Skeletal muscle tissue (tissue), 4 donors: ENCODE data around the gene SCN1B. TPM values are rescaled to one million over a fixed set of nuclear protein-coding genes. Genes with fewer than 3 reads are reported as not detected.
"Not testable (repeated sequence)": the region's sequence is repeated elsewhere in the genome, so short reads cannot be mapped to it uniquely, and the experiment has no call there.

Experiments used
- H3K27ac ChIP-seq: one replicate; pipeline ENCODE4 v1.7.0; 2013; ENCODE audit warnings: mild to moderate bottlenecking, low read depth, low read length, inconsistent platforms
- H3K27me3 ChIP-seq, 3 donors: one replicate each; pipeline ENCODE4 v1.7.0; 2013; ENCODE audit warnings: low read length in 3 of 3; ENCODE audit not compliant: control insufficient read depth in 3 of 3, insufficient read depth in 3 of 3
- H3K36me3 ChIP-seq, 3 donors: one replicate each; pipeline ENCODE4 v1.7.0; 2013; ENCODE audit warnings: low read length in 3 of 3; ENCODE audit not compliant: control insufficient read depth in 3 of 3, insufficient read depth in 3 of 3
- H3K4me1 ChIP-seq, 3 donors: one replicate each; pipeline ENCODE4 v1.7.0; 2013; ENCODE audit warnings: low read length in 3 of 3, mild to moderate bottlenecking in 3 of 3; ENCODE audit not compliant: control insufficient read depth in 3 of 3, insufficient read depth in 3 of 3
- H3K4me3 ChIP-seq, 3 donors: one replicate each; pipeline ENCODE4 v1.7.0; 2013; ENCODE audit warnings: low read length in 3 of 3
- H3K9ac ChIP-seq, 3 donors: one replicate each; pipeline ENCODE4 v1.7.0; 2013; ENCODE audit warnings: low read length in 3 of 3, mild to moderate bottlenecking in 3 of 3, moderate library complexity in 2 of 3, low read depth in 1 of 3
- H3K9me3 ChIP-seq, 3 donors: one replicate each; pipeline ENCODE4 v1.7.0; 2013; ENCODE audit warnings: low read length in 3 of 3; ENCODE audit not compliant: control insufficient read depth in 3 of 3
- total RNA-seq: library from RNA; depleted of rRNA; stranded (reverse); fragments of >200 nt; gene quantifications from one replicate; pipeline ENCODE4 v1.2.3, GENCODE V29; 2014
- donor health status: Osteomylitis.

SCN1B gene
- total RNA-seq, 1 donor from 2014 or later, result 1.6 TPM

- Histone ChIP-seq H3K27ac (peak overlapping the region; percentile 96), H3K36me3 (peaks cover 2 to 8% (median 4%) of the 10 kb centered on the region in 3 donors), H3K4me3 (no peak overlapping the region), H3K27me3 (no peaks in the 10 kb centered on the region), H3K9ac (peak overlapping the region in 1 of 3 donors; percentile 85), H3K4me1 (peaks cover 49 to 84% (median 79%) of the 10 kb centered on the region in 3 donors), H3K9me3 (no peaks in the 10 kb centered on the region)
Observed at GRCh38 chr19:35042954-35043604, 12.8 kb downstream of the SCN1B start.

- Histone ChIP-seq H3K9ac (peak overlapping the region in 1 of 3 donors; percentile 85), H3K4me3 (peak overlapping the region in 1 of 3 donors; percentile 41), H3K9me3 (no peaks in the 10 kb centered on the region), H3K27ac (peak overlapping the region; percentile 96), H3K27me3 (no peaks in the 10 kb centered on the region), H3K36me3 (peaks cover 1 to 5% (median 1%) of the 10 kb centered on the region in 3 donors), H3K4me1 (peaks cover 48 to 81% (median 76%) of the 10 kb centered on the region in 3 donors)
Observed at GRCh38 chr19:35043906-35044305, 13.6 kb downstream of the SCN1B start.

- peak overlapping the region in 1 of 3 donors; percentile 41 for H3K4me3 ChIP-seq
- no peaks in the 10 kb centered on the region for H3K36me3 ChIP-seq
- H3K27me3 ChIP-seq, result no peaks in the 10 kb centered on the region
- peaks cover 49 to 81% (median 76%) of the 10 kb centered on the region in 3 donors for H3K4me1 ChIP-seq
- H3K9ac ChIP-seq, result peak overlapping the region in 1 of 3 donors; percentile 85
- no peaks in the 10 kb centered on the region for H3K9me3 ChIP-seq
- H3K27ac ChIP-seq, result peak overlapping the region; percentile 29
Observed at GRCh38 chr19:35044317-35045117, 14.2 kb downstream of the SCN1B start.

- Histone ChIP-seq H3K4me1 (peaks cover 42 to 68% (median 68%) of the 10 kb centered on the region in 3 donors), H3K27ac (no peak overlapping the region), H3K27me3 (no peaks in the 10 kb centered on the region), H3K9me3 (no peaks in the 10 kb centered on the region), H3K36me3 (no peaks in the 10 kb centered on the region), H3K4me3 (no peak overlapping the region), H3K9ac (no peak overlapping the region)
Observed at GRCh38 chr19:35045667-35046300, 15.5 kb downstream of the SCN1B start.

GRCh38 chr19:35046461-35046860 lies 16.2 kb downstream of the SCN1B start:
- Histone ChIP-seq H3K4me1 (peaks cover 37 to 64% (median 62%) of the 10 kb centered on the region in 3 donors), H3K27ac (no peak overlapping the region), H3K36me3 (no peaks in the 10 kb centered on the region), H3K4me3 (no peak overlapping the region), H3K9ac (no peak overlapping the region), H3K9me3 (no peaks in the 10 kb centered on the region), H3K27me3 (no peaks in the 10 kb centered on the region)

GRCh38 chr19:35048911-35049411 lies 18.7 kb downstream of the SCN1B start:
- Histone ChIP-seq H3K4me1 (peaks cover 28 to 51% (median 48%) of the 10 kb centered on the region in 3 donors), H3K27ac (peak overlapping the region; percentile 80), H3K9ac (peak overlapping the region; percentile 45 to 86 (median 81))

GRCh38 chr19:35049456-35049855 lies 19.2 kb downstream of the SCN1B start:
- Histone ChIP-seq H3K9ac (peak overlapping the region in 2 of 3 donors; percentile 61 to 86), H3K27ac (peak overlapping the region; percentile 80), H3K4me1 (peaks cover 25 to 46% (median 44%) of the 10 kb centered on the region in 3 donors), H3K27me3 (no peaks in the 10 kb centered on the region), H3K9me3 (no peaks in the 10 kb centered on the region), H3K4me3 (peak overlapping the region; percentile 59 to 66 (median 62)), H3K36me3 (no peaks in the 10 kb centered on the region)

More at GRCh38 chr19:35048911-35049411, 18.7 kb downstream of the SCN1B start:
- Histone ChIP-seq H3K36me3 (no peaks in the 10 kb centered on the region), H3K4me3 (peak overlapping the region in 2 of 3 donors; percentile 62 to 66), H3K9me3 (no peaks in the 10 kb centered on the region), H3K27me3 (no peaks in the 10 kb centered on the region)

- H3K4me3 ChIP-seq, H3K27me3 ChIP-seq, H3K9ac ChIP-seq, H3K36me3 ChIP-seq, H3K9me3 ChIP-seq, H3K27ac ChIP-seq: not testable (repeated sequence)
- peaks cover 16 to 39% (median 33%) of the 10 kb centered on the region in 3 donors for H3K4me1 ChIP-seq
Observed at GRCh38 chr19:35050662-35051061, 20.4 kb downstream of the SCN1B start.

GRCh38 chr19:35051268-35051667 lies 21.0 kb downstream of the SCN1B start:
- not testable (repeated sequence) for H3K36me3 ChIP-seq, H3K27ac ChIP-seq, H3K27me3 ChIP-seq, H3K9ac ChIP-seq, H3K9me3 ChIP-seq, H3K4me3 ChIP-seq
- peaks cover 21 to 40% (median 34%) of the 10 kb centered on the region in 3 donors for H3K4me1 ChIP-seq
